DND-41 (cell line): ENCODE data around the gene SLC22A3.

Source experiments
- CTCF ChIP-seq: IDR thresholded peaks from 2 replicates; pipeline ENCODE4 v1.5.1; 2012; ENCODE audit warnings: borderline replicate concordance, low read length, moderate library complexity, mild to moderate bottlenecking; ENCODE audit not compliant: poor library complexity, severe bottlenecking; ENCODE audit errors: extremely low read depth
- EZH2 ChIP-seq: IDR thresholded peaks from 3 replicates; pipeline ENCODE4 v1.6.1; 2012; ENCODE audit warnings: borderline replicate concordance, low read depth, mild to moderate bottlenecking, moderate library complexity, low read length, inconsistent platforms; ENCODE audit not compliant: severe bottlenecking

- no peak for TF ChIP-seq CTCF
- TF ChIP-seq EZH2 = no peak
Measured at GRCh38 chr6:160477901-160478300, 129.7 kb downstream of the SLC22A3 start.
